Activated T-helper 17 cell treated with anti-CD3 and anti-CD28 coated beads, Interleukin-2, amount 50 U/mL, for 72 hours (primary cell): ENCODE measurements around the gene FUCA2. TPM values are rescaled to one million over a fixed set of nuclear protein-coding genes. Genes with fewer than 3 reads are reported as not detected.

Source experiments
- ATAC-seq: fragments of 150-1000 bp; cut with Tn5 transposase; replicated peaks from 2 replicates; pipeline ENCODE4 v1.10.0; 2021; ENCODE audit warnings: mild to moderate bottlenecking, moderate library complexity
- H3K27ac Mint-ChIP-seq: one replicate; pipeline ENCODE4 v1.8.0; 2022; ENCODE audit warnings: mixed read lengths
- H3K27me3 Mint-ChIP-seq: one replicate; pipeline ENCODE4 v1.8.0; 2022; ENCODE audit warnings: mixed read lengths
- H3K36me3 Mint-ChIP-seq: one replicate; pipeline ENCODE4 v1.8.0; 2022; ENCODE audit warnings: low read depth, mild to moderate bottlenecking, mixed read lengths
- H3K4me1 Mint-ChIP-seq: one replicate; pipeline ENCODE4 v1.8.0; 2022; ENCODE audit warnings: mixed read lengths
- H3K4me3 Mint-ChIP-seq: one replicate; pipeline ENCODE4 v1.8.0; 2022; ENCODE audit warnings: mild to moderate bottlenecking, mixed read lengths
- H3K9me3 Mint-ChIP-seq: one replicate; pipeline ENCODE4 v1.8.0; 2022; ENCODE audit warnings: mixed read lengths
- total RNA-seq, 2 donors: library from RNA; stranded (reverse); gene quantifications; one replicate each; pipeline ENCODE4 v1.2.3, GENCODE V29; 2022

The FUCA2 gene, protein sequence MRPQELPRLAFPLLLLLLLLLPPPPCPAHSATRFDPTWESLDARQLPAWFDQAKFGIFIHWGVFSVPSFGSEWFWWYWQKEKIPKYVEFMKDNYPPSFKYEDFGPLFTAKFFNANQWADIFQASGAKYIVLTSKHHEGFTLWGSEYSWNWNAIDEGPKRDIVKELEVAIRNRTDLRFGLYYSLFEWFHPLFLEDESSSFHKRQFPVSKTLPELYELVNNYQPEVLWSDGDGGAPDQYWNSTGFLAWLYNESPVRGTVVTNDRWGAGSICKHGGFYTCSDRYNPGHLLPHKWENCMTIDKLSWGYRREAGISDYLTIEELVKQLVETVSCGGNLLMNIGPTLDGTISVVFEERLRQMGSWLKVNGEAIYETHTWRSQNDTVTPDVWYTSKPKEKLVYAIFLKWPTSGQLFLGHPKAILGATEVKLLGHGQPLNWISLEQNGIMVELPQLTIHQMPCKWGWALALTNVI
- total RNA-seq, result 10 to 100 TPM; 19.3 to 32.7 TPM

DNA sequence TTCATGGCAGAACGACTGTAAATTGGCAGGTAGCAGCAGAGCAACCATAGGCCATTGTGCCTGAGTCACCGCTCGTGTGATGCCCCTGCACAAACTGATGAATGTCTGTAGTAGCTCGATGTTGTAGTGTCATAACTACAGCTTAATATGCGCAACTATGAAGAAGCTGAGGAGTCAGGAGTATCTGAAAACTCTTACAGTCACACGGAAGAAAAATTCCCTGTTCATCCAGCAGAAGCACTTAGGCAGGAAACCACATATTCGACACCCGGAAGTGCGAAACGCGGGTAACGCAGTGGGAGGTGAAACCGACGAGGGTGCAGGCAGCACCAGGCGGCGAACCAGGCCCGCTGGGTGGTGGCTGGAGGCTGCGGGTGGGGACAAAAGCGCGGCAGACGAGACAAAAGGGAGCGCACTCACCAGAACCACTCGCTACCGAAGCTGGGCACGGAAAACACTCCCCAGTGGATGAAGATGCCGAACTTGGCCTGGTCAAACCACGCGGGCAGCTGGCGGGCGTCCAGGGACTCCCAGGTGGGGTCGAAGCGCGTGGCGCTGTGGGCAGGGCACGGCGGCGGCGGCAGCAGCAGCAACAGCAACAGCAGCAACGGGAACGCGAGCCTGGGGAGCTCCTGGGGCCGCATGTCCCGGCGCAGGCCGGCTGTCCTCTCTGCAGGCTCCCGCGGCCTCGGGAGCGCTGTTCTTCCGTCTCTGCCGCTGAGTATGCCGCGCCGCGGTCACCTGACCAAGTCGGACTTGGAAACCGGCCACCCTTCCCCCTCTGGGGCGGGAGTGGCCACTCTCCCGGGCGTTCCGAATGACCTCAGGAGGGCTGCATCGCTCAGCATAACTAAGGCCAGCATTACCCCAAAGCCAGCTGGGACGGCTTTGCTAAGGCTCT is at the start of gene FUCA2:
FUCA2 (minus strand) TSS at position 730 of the 901 bp plus-strand sequence; CDS start at position 644, 86 bp downstream.
- ATAC-seq, result peak; percentile 87
- peak within 1 kb of the TSS; percentile 97 for H3K27ac Mint-ChIP-seq
- peaks cover 14% of the 10 kb centered on the region for H3K36me3 Mint-ChIP-seq
- H3K4me3 Mint-ChIP-seq, result peak within 1 kb of the TSS; percentile 99
- peaks cover 11% of the 10 kb centered on the region for H3K4me1 Mint-ChIP-seq
- H3K27me3 Mint-ChIP-seq, result no peaks in the 10 kb centered on the region
- H3K9me3 Mint-ChIP-seq, result no peaks in the 10 kb centered on the region

DNA sequence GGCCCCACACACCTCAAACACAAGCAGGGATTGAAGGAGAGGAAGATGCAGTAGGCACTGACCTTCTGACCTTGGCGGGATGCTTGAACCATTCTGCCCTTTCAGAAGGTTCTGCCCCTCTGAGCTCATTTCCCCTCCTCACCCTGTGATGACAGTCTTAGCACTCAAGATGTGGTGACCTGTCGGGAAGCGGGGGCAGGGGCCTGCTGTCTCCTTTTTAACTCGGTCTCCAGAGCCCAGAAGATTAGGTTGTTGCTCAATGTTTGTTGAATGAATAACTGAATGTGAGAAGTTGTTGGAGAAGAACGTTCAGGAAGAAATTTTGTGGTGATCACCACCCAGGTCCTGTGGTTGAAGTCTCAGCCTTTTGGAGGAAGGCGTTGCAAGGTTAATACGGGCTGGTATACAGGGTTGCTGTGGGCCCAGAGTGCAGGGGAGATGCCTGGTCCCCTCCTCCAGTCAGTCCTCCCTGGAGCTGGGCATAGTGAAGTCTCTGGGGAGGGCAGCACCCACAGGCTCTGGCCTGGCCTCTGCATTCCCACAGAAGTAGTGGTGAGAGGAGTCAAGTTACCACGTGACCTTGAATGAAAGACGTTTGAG is 49.7 kb upstream of the FUCA2 start:
- peak overlapping the region; percentile 46 for H3K4me3 Mint-ChIP-seq
- peak; percentile 82 for ATAC-seq

DNA sequence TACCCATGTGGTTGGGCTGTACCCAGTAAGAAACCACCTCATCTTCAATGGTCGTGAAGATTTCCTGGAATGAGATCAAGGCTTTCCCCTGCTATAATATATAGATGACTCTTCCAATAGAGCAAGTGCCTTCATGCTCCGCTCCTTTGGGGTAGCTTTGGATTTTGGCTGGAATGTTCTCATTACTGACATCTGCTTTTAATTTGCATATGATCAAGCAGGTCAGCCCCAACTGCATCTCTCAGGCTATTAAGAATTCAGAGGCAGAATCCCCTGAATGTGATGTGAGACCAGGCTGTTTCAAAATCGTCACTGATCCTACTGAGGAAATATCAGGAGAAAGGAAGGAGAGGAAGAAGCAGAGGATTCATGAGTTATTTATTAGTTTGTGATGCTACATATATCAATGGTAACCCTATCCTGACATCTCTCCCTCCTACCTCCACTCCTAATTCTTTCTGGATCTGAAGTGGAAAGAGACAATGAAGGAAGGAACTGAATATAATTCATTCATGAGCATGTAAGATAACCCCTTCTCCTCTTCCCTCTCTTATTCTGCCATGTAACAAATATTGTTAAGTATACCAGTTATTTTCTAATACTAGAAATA is 47.6 kb upstream of the FUCA2 start:
- H3K4me1 Mint-ChIP-seq, result peaks cover 65% of the 10 kb centered on the region
- H3K27me3 Mint-ChIP-seq, result no peaks in the 10 kb centered on the region
- H3K27ac Mint-ChIP-seq, result no peak overlapping the region
- no peak for ATAC-seq
- no peaks in the 10 kb centered on the region for H3K9me3 Mint-ChIP-seq
- no peak overlapping the region for H3K4me3 Mint-ChIP-seq
- peaks cover 15% of the 10 kb centered on the region for H3K36me3 Mint-ChIP-seq

More for the DNA sequence above, 49.7 kb upstream of the FUCA2 start:
- Mint-ChIP-seq H3K27ac (peak overlapping the region; percentile 83), H3K9me3 (no peaks in the 10 kb centered on the region), H3K27me3 (no peaks in the 10 kb centered on the region), H3K4me1 (peaks cover 53% of the 10 kb centered on the region), H3K36me3 (peaks cover 13% of the 10 kb centered on the region)

DNA sequence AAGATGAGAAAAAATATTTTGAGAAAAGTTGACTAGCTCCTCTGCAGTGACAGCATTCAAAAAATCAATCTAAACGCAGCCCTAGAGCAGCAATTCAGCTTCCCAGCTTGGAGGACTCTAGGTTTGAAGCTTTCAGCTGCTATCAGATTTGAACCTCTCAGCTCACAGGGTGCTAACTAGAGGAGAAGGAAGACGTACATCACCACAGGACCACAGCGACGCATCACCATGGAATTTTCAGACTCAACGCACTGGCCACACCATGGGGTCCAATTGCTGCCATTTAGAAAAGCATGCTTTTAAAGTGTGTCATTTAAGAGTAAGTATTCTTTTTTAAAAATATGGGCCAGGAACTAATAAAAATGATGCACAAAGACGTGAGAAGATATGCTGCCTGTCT is 45.0 kb upstream of the FUCA2 start:
- Mint-ChIP-seq H3K9me3 (no peaks in the 10 kb centered on the region), H3K27ac (peak overlapping the region; percentile 52), H3K4me1 (peaks cover 77% of the 10 kb centered on the region), H3K4me3 (peak overlapping the region; percentile 82), H3K27me3 (no peaks in the 10 kb centered on the region), H3K36me3 (peaks cover 15% of the 10 kb centered on the region)
- ATAC-seq, result no peak

DNA sequence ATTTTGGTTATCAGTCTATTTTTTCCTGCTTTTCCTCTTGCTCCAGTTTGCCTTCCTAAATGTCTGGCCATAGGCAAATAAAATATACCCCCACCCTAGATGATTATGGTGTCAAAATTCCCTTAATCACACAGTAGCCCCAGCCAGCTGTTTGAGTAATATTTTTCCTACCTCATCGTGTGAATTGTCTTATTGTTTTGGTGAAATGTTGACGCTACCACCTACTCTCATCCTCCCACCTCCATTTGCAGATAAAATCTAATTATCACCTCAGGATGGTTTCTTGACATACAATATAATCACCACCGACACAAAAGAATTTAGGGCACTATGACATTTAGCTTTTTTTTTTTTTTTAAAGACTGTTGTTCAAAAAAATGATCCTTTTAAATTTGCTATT is 44.1 kb upstream of the FUCA2 start:
- ATAC-seq, result peak; percentile 46

DNA sequence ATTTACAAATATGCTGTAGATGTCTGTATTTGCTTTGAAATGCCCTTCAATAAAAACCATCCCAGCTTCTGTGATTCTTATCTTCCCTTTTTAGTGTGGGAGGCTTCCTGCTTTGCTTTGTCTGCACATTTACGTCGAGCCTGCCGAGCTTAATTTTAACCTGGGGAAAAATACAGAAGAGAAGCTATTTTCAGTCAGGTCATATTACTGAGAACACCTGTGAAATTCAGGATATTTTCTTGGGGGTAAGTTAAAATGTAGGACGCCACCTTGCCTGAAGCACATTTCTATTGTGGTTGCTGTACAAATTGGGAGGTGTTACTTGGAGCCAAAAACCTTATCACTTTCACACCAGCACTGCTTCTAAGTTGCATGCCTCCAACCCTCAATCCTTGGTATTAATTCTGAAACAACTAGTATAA is 43.6 kb upstream of the FUCA2 start:
- Mint-ChIP-seq H3K9me3 (no peaks in the 10 kb centered on the region), H3K27me3 (no peaks in the 10 kb centered on the region), H3K36me3 (peaks cover 10% of the 10 kb centered on the region), H3K27ac (peak overlapping the region; percentile 52), H3K4me1 (peaks cover 71% of the 10 kb centered on the region), H3K4me3 (peak overlapping the region; percentile 82)
- peak; percentile 63 for ATAC-seq

More for the DNA sequence above, 44.1 kb upstream of the FUCA2 start:
- Mint-ChIP-seq H3K36me3 (peaks cover 10% of the 10 kb centered on the region), H3K9me3 (no peaks in the 10 kb centered on the region), H3K4me1 (peaks cover 72% of the 10 kb centered on the region), H3K27ac (peak overlapping the region; percentile 52), H3K4me3 (peak overlapping the region; percentile 82), H3K27me3 (no peaks in the 10 kb centered on the region)

DNA sequence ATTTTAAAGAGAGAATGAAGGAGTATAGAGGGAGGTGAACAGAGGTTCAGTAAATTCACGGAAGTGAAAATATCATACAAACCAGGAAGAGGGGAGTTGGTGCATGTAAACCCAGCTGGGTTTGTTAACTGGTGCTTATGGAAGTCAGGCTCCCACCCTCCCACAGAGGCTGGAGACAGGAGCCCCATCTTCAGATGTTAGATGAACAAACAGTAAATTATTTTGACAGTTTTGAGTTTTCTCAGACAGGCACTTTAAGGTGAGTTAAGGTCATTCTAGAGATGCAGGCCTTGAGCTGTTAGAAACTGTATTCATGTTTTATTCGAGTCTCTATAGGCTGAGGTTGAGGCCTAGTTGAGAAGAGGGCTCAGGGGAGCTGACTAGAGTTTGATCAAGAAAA is 41.8 kb upstream of the FUCA2 start:
- Mint-ChIP-seq H3K36me3 (peaks cover 10% of the 10 kb centered on the region), H3K27ac (peak overlapping the region; percentile 52), H3K27me3 (no peaks in the 10 kb centered on the region), H3K9me3 (no peaks in the 10 kb centered on the region), H3K4me3 (peak overlapping the region; percentile 82), H3K4me1 (peaks cover 77% of the 10 kb centered on the region)
- no peak for ATAC-seq

DNA sequence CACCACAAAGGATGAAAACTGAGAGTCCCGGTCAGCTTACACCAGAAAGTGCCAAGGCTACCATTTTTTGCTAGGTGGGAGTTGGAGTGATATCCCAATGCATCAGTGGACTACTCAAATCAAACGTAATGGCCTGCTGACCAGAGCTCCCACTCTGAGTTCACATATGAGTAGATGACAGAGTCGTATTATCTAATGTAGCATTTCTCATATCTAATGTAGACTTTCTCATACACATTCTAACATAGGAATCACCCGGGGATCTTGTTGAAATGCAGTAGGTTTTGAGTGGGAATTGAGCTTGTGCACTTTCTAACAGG is 38.4 kb upstream of the FUCA2 start:
- no peaks in the 10 kb centered on the region for H3K9me3 Mint-ChIP-seq
- no peaks in the 10 kb centered on the region for H3K27me3 Mint-ChIP-seq
- peak overlapping the region; percentile 49 for H3K27ac Mint-ChIP-seq
- ATAC-seq, result no peak
- peak overlapping the region; percentile 61 for H3K4me3 Mint-ChIP-seq
- H3K4me1 Mint-ChIP-seq, result peaks cover 74% of the 10 kb centered on the region
- peaks cover 7% of the 10 kb centered on the region for H3K36me3 Mint-ChIP-seq

DNA sequence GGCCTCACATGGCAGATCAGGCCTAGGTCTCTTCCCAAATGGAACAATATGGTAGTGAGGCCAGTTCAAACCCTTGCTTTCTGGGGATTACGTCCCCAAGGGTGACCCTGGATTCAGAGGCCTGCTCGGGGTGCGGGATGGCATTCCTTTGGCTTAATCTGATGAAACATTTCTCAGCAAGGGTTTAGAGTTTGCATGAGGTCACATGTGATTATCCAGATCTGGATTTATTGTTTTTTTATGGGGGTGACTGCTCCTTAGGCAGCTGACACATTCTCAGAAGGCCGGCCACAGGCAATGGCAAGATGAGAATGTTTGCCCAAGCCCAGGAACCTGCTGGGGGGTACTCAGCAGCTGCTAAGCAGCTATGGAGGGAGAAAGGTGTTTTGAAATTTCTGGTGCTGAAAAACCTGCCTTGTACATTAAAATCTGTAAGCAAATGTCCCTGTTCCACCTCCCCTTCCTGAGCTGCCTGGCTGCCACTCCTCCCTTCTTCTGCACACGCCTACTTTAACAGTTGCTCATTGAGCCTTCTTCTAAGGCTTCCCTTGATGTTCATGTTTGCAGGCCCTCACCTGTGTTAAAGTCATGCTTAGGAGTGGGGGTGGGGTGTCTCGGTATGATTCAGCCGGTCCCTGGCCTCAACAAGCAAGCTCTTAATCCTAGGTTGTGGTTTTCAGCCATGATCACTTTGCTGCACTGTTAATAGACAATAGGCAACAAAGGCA is 37.9 kb upstream of the FUCA2 start:
- peak; percentile 87 for ATAC-seq
- H3K27me3 Mint-ChIP-seq, result no peaks in the 10 kb centered on the region
- H3K27ac Mint-ChIP-seq, result peak overlapping the region; percentile 49
- H3K4me3 Mint-ChIP-seq, result peak overlapping the region; percentile 61
- peaks cover 71% of the 10 kb centered on the region for H3K4me1 Mint-ChIP-seq
- H3K9me3 Mint-ChIP-seq, result no peaks in the 10 kb centered on the region
- peaks cover 7% of the 10 kb centered on the region for H3K36me3 Mint-ChIP-seq

DNA sequence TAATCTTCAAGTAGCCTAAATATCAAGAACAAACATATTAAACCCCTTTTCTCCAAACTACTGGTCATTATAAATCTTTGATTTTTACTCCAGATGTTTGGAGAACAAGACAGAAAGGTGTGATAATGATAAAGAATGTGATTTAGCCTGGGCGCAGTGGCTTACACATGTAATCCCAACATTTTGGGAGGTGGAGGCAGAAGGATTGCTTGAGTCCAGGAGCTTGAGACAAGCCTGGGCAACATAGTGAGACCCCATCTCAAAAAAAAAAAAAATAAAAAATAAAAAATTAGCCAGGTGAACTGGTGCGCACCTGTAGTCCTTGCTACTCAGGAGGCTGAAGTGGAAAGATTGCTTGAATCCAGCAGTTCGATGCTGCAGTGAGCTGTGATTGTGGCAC is 35.1 kb upstream of the FUCA2 start:
- Mint-ChIP-seq H3K27me3 (no peaks in the 10 kb centered on the region), H3K9me3 (no peaks in the 10 kb centered on the region), H3K4me3 (peak overlapping the region; percentile 79), H3K36me3 (peaks cover 7% of the 10 kb centered on the region), H3K27ac (no peak overlapping the region), H3K4me1 (peaks cover 70% of the 10 kb centered on the region)
- no peak for ATAC-seq

DNA sequence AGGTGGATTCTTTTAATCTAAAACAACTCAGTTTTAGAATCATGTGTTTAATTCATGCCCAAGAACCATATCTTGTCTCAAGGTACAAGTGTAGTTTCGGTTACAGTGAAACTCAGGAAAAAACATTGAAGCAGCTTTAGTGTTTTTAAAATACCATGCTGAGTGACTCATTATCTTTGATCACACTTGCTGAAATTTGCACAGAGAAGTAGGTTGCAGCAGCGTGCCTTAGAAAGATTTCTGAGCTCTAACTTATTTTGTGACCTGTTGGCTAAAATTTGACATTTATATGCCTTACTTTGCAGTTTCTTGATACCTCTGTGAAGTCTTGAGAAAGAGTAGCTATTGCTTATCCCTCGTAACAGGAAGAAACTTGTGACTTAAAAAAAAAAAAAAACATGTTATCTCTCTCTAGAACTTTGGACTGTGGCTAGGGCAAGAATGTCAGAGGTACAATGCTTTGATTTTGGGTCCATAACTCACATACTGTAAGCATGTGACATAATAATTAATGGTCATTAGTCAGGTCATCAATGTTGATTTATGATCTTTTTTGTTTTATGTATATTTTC is 34.5 kb upstream of the FUCA2 start:
- Mint-ChIP-seq H3K4me1 (peaks cover 71% of the 10 kb centered on the region), H3K27ac (peak overlapping the region; percentile 63), H3K36me3 (peaks cover 7% of the 10 kb centered on the region), H3K4me3 (peak overlapping the region; percentile 79), H3K9me3 (no peaks in the 10 kb centered on the region), H3K27me3 (no peaks in the 10 kb centered on the region)
- ATAC-seq, result peak; percentile 43

DNA sequence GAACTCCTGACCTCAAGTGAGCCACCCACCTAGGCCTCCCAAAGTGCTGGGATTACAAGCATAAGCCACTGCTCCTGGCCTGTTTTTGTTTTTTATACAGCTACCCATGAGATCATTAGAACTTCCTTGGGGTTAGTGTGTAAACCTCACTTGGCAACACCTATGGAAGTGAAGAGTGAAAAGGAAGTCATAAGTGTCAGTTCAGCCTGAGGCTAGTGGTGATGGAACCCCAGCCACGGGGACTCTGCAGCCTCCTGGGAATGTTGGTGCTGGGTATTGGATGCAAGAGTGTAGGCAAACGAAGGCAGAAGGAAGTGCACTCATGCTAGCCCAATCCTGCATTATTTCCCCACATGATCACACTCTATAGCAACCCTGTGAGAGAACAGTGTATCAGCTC is 33.6 kb upstream of the FUCA2 start:
- ATAC-seq, result no peak
- peaks cover 73% of the 10 kb centered on the region for H3K4me1 Mint-ChIP-seq
- H3K9me3 Mint-ChIP-seq, result no peaks in the 10 kb centered on the region
- peak overlapping the region; percentile 79 for H3K4me3 Mint-ChIP-seq
- peaks cover 7% of the 10 kb centered on the region for H3K36me3 Mint-ChIP-seq
- H3K27me3 Mint-ChIP-seq, result no peaks in the 10 kb centered on the region
- peak overlapping the region; percentile 63 for H3K27ac Mint-ChIP-seq

DNA sequence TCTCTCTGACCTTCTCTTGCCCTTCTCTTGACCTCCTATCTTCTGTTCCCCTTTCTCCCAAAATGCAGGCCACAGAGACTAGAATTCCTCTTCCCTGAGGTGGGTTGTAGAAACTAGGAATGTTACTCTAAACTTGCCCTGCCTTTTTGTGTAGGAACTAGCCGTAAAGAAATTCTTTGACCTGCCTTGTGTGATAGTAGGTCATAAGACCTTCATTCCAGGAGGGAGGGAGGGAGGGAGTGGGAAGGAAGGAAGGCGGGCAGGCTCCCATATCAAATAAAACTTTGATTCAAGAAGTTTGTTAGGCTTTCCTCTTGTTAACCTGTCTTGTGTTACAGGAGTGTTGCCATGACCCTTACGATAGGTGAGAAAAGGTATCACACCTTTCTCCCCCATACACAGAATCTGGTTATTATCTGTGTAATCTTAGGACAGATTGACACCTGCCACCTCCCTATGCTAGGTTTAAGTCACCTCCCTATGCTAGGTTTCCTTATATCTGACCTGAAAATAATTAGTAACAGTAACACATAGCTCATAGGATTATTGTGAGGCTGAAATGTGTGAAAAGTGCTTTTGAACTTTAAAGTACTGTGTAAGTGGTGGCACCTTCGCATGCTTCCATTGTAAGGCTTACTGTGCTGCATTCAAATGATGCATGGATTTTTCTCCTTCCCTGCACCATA is 32.6 kb upstream of the FUCA2 start:
- Mint-ChIP-seq H3K4me3 (peak overlapping the region; percentile 79), H3K36me3 (peaks cover 7% of the 10 kb centered on the region), H3K9me3 (no peaks in the 10 kb centered on the region), H3K4me1 (peaks cover 70% of the 10 kb centered on the region), H3K27me3 (no peaks in the 10 kb centered on the region), H3K27ac (no peak overlapping the region)
- no peak for ATAC-seq
